Cerebellar cortex (tissue), 1 donor: ENCODE results near the gene MSLN.

Source experiments
- DNase-seq: peaks from one replicate; pipeline ENCODE4 v3.0.0-alpha.2; 2015; ENCODE audit warnings: low spot score

The MSLN gene

DNA sequence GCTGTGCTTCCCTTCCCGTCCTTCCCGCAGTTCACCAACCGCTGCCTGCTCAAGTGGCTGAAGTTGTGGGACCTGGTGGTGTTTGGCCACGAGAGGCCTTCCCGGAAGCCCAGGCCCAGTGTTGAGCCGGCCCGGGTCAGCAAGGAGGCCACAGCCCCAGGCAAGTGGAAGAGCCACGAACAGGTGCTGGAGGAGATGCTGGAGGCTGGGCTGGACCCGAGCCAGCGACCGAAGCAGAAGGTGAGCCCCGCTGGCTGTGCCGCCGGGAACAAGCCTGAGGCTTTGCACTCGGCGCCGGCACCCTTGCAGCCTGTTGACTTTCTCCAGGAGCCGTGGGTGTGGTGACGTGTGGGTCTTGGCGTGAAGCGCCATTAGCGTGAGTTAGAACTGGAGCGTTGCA is 30.6 kb downstream of the MSLN start:
- no peak for DNase-seq

- no peak for DNase-seq
These were observed 31.9 kb downstream of the MSLN start for GRCh38 chr16:792221-792995.

DNA sequence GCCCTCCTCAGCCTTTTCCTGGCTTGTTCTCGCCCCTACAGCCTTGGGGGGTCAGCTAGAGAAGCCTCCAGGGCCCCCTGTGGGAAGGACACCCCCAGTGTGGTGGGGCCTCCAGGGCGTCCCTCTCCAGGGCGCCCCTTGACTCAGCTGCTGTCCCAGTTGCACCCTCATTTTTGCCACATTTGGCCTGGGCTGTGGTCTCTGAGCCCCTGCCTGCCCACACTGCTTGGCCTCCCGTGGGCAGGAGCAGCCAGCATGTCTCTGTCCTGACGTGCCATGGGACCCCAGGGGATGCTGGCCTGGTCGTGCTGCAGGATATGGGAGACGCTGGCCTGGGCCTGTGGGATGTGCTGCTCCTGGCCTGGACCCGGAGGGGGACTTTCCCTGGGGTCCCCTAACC is 32.9 kb downstream of the MSLN start:
- DNase-seq, result no peak

DNA sequence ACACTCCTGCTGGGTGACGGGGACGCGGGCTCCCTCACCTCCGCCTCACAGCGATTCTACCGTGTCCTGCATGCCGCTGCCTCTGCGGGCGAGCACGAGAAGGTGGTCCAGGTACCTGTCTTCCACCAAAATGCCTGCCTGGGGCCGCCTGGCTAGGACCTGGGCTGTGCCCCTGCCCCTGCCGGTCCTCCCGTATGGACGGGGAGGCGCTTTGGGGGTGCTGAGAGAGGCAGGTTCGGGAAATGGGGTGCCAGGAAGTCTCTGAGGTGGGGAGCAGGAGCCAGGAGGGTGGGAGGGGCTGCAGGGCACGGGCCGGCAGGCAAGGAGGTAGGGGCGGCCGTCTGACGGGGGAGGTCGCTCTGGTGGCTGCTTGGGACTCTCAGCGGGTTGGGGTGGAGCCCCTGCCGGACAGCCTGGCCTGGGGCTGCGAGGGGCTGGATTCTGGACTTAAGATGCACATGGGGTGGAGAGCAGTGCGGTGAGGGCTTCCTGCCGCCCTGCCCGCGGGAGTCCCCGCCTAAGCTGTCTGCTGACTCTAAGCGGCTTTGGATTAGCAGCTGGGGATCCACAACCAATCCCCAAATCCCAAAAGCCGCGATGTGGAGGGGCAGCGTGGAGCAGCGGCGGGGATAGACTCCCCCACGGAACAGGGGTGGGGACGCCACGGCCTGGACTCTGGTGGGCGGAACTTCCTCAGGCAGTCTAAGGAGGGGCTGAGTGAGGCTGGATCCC is 33.7 kb downstream of the MSLN start:
- DNase-seq, result peak; percentile 40

GRCh38 chr16:794853-795466 is 34.4 kb downstream of the MSLN start:
- no peak for DNase-seq

- DNase-seq, result no peak
These were observed 35.2 kb downstream of the MSLN start for GRCh38 chr16:795580-796229.

- DNase-seq, result no peak
These were observed 36.0 kb downstream of the MSLN start for GRCh38 chr16:796296-797119.

GRCh38 chr16:797120-797420 is 36.5 kb downstream of the MSLN start:
- DNase-seq, result no peak

GRCh38 chr16:797686-798085 is 37.2 kb downstream of the MSLN start:
- no peak for DNase-seq

GRCh38 chr16:798666-799065 is 38.1 kb downstream of the MSLN start:
- no peak for DNase-seq

DNA sequence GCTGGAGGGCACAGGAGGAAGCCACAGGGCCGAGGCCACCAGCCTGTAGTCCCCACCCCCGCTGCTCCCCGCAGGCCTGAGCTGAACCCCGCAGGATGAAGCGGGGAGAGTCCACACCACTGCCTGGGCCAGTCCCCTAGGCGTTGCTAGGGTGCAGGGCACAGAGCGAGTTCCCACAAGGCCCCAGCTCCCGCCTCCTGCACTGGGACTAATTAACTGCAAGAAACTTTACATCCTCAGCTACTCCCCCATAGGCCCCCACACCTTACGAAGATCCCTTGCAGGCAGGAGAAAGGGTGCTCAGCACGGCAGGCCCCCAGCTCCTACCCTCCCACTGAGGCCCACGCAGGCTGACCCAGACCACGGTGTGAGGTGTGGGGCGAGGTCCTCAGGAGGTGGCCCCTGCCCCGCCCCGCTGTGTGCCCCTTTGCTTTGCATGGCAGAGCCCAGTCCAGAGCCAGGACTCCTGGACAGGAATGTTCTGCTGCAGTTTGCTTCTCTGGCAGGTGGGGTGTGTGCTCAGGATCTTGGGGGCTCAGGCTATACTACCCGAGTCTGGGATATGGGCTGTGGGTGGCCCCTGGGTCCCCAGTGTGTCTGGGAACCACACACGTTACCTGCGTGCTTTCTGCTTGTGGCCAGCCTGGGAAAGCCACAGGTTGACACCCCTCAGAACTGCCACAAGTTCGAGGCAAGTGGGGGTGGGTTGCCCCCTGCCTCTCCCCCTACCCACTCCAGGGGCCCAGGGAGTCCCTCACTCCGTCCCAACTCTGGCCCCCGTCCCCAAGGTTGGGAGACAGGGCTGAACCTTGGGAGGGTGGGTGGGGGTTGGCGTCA is 38.8 kb downstream of the MSLN start:
- DNase-seq, result no peak

- DNase-seq, result no peak
These were observed 39.7 kb downstream of the MSLN start, which contains the start of gene GNG13 for GRCh38 chr16:799948-800833. GNG13 (minus strand) TSS chr16:800734; CDS start chr16:799077, 1,657 bp downstream.

DNA sequence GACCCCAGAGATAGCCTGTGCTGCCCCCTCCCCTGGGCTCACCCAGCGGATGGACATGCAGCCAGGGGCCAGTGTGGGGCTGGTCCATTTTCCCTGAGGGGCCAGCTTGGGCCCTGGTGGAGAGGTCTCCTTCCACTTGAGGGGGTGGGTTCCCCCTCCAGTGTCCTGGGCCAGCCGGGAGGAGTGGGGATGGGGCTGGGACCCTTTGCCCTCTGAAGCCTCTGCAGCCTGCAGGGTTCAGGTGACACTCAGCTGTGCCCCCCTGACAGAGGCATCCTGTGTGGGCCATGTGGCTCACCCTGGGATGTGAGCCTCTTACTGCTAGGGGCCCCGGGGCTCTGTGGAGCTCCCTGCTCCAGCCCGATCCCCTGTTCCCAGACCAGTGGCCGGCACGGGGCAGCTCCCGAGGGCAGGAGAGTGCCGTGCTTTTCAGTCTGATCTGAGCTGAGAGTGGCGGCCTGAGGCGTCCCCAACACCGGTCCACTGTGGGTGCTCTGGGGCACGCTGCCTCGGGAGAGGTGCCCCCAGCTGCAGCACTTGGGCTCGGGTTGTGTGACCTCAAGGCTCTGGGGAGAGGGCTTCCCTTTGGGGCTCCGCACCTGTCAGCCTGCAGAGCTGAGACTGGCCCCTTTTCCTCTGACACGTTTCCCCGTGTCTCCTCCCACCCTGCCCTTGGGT is 40.4 kb downstream of the MSLN start:
- DNase-seq, result peak; percentile 43

GRCh38 chr16:801584-802363 is 41.2 kb downstream of the MSLN start:
- no peak for DNase-seq

DNA sequence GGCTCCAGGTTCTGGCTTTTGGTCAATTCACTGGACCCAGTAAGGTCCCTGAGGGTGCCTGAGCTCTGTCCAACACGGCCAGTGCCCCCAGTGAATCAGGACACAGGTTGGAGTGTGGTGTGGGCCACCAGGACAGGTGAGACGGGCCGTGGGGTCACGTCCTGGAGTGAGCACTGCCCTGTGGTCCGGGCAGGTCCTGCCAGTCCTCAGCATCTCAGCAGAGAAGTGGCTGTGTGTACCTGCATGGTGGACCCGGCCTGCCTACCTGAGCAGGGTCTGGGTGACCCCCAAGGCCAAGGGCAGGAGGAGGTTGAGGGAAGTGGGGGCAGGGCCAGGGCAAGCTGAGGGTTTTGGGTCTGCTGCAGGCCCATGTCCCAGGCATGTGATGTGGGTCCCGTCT is 41.9 kb downstream of the MSLN start:
- DNase-seq, result no peak

GRCh38 chr16:802914-803753 is 42.6 kb downstream of the MSLN start:
- no peak for DNase-seq

DNA sequence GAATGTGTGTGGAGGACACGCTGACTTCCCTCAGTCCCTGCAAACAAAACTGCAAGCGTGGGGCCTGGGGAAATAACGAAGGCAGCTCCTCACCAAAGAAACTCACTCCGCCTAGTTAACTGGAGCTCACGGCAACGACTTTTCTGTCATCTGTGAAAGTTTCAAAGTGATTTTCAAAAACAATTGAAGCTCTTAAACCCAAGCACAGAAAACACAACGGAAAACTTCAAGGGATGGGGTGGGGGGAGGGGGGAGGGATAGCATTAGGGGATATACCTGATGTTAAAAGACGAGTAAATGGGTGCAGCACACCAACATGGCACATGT is 43.2 kb downstream of the MSLN start:
- no peak for DNase-seq
